ENCODE data around the gene MLST8. TPM values are rescaled to one million over a fixed set of nuclear protein-coding genes. Genes with fewer than 3 reads are reported as not detected.

The MLST8 gene
- polyA plus RNA-seq, 1 donor (not counting 4 experiments of a cell fraction or from before 2014, with no cell fraction given): 35.7 TPM

DNA sequence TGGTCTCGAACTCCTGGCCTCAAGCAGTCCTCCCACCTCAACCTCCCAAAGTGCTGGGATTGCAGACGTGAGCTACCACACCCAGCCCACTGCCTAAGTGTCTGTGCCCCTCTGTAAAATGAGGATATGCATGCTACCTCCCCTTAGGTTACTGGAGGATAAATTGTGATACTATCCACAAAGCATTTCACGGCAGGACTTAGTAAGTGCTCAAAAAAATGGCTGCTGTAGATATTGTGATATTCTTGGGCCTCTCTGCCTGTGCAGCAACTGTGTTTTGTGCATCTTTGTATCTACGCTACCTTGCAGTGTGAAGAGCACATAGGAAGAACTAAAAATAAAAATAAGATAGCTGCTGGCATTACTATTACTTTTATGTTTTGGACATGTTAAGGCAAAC lies 7.0 kb upstream of the MLST8 start:
- no peak overlapping the region for H3K9ac ChIP-seq (ENCODE audit: control insufficient read depth, extremely low read depth, insufficient read depth, low read length)
- H3K79me2 ChIP-seq (ENCODE audit: control insufficient read depth, insufficient read depth, low read length): no peaks in the 10 kb centered on the region
- DNase-seq (ENCODE audit: low read depth, low spot score): no peak
- H3K36me3 ChIP-seq (ENCODE audit: control insufficient read depth in 2 of 2, extremely low read depth in 1 of 2, insufficient read depth in 2 of 2, low read length in 2 of 2): no peaks in the 10 kb centered on the region
- no peak for FAIRE-seq
- no peak overlapping the region for H3K27ac ChIP-seq (ENCODE audit: control insufficient read depth, insufficient read depth, low read length)
- H3K9me3 ChIP-seq (ENCODE audit: control insufficient read depth, low read depth, low read length): no peaks in the 10 kb centered on the region
- no peak overlapping the region for H2AFZ ChIP-seq (ENCODE audit: control insufficient read depth, low read length)
- H3K4me2 ChIP-seq (ENCODE audit: control insufficient read depth, extremely low read depth, insufficient read depth, low read depth, low read length): no peak overlapping the region
- no peaks in the 10 kb centered on the region for H3K9me1 ChIP-seq (ENCODE audit: control insufficient read depth, extremely low read depth, insufficient read depth, low read length)
- dilution Hi-C loops (cut with MboI; ENCODE audit: extremely low pct_ligation_motif_present, low sequenced_read_pairs): no loop called here
- peaks cover 36% of the 10 kb centered on the region for H3K27me3 ChIP-seq (ENCODE audit: control insufficient read depth, extremely low read depth, insufficient read depth, low read length)
- peaks cover 16% of the 10 kb centered on the region for H3K4me1 ChIP-seq (ENCODE audit: control insufficient read depth, extremely low read depth, insufficient read depth, low read length)
- H3K4me3 ChIP-seq (ENCODE audit: control insufficient read depth in 2 of 3, extremely low read depth in 1 of 3, insufficient read depth in 2 of 3, low read depth in 1 of 3, low read length in 3 of 3): no peak overlapping the region
- TF ChIP-seq EZH2 (IDR thresholded peaks at IDR 0.05; ENCODE audit: low read length): no peak
- TF ChIP-seq, protein P1, sequence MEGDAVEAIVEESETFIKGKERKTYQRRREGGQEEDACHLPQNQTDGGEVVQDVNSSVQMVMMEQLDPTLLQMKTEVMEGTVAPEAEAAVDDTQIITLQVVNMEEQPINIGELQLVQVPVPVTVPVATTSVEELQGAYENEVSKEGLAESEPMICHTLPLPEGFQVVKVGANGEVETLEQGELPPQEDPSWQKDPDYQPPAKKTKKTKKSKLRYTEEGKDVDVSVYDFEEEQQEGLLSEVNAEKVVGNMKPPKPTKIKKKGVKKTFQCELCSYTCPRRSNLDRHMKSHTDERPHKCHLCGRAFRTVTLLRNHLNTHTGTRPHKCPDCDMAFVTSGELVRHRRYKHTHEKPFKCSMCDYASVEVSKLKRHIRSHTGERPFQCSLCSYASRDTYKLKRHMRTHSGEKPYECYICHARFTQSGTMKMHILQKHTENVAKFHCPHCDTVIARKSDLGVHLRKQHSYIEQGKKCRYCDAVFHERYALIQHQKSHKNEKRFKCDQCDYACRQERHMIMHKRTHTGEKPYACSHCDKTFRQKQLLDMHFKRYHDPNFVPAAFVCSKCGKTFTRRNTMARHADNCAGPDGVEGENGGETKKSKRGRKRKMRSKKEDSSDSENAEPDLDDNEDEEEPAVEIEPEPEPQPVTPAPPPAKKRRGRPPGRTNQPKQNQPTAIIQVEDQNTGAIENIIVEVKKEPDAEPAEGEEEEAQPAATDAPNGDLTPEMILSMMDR (optimal IDR thresholded peaks at IDR 0.05 in 1 of 3, IDR thresholded peaks at IDR 0.05 in 1 of 3, conservative IDR thresholded peaks at IDR 0.05 in 1 of 3; ENCODE audit: extremely low read depth in 1 of 3, insufficient read depth in 2 of 3, low read length in 3 of 3): no peak
- H4K20me1 ChIP-seq (ENCODE audit: control insufficient read depth, extremely low read depth, insufficient read depth, low read length): no peaks in the 10 kb centered on the region

DNA sequence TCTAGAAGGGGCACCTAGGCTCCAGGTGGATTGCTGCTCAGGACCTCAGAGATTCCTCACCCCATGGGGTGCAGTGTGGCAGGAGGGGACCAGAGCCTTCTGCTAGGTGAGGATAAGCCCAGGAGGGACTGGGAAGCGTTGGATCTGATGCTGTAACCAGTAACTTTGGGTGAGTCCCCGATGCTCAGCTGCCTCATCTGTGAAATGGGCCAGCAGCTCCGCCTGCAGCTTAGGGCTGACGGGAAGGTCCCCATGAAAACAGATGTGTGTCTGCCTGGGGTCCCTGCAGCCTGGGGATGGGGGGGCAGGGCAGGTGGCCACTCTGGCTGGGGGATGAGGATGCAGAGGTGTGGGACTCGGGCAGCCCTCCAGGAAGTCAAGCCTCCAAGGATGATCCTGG lies 6.2 kb upstream of the MLST8 start:
- H3K4me2 ChIP-seq (ENCODE audit: control insufficient read depth, extremely low read depth, insufficient read depth, low read depth, low read length): no peak overlapping the region
- H3K9me1 ChIP-seq (ENCODE audit: control insufficient read depth, extremely low read depth, insufficient read depth, low read length): no peaks in the 10 kb centered on the region
- DNase-seq (ENCODE audit: low read depth, low spot score) (no peak), FAIRE-seq (no peak)
- H4K20me1 ChIP-seq (ENCODE audit: control insufficient read depth, extremely low read depth, insufficient read depth, low read length): no peaks in the 10 kb centered on the region
- H3K9me3 ChIP-seq (ENCODE audit: control insufficient read depth, low read depth, low read length): no peaks in the 10 kb centered on the region
- H3K36me3 ChIP-seq (ENCODE audit: control insufficient read depth in 2 of 2, extremely low read depth in 1 of 2, insufficient read depth in 2 of 2, low read length in 2 of 2): no peaks in the 10 kb centered on the region
- no peak overlapping the region for H3K4me3 ChIP-seq (ENCODE audit: control insufficient read depth in 2 of 3, extremely low read depth in 1 of 3, insufficient read depth in 2 of 3, low read depth in 1 of 3, low read length in 3 of 3)
- peaks cover 16% of the 10 kb centered on the region for H3K4me1 ChIP-seq (ENCODE audit: control insufficient read depth, extremely low read depth, insufficient read depth, low read length)
- TF ChIP-seq, protein P1 (optimal IDR thresholded peaks at IDR 0.05 in 1 of 3, IDR thresholded peaks at IDR 0.05 in 1 of 3, conservative IDR thresholded peaks at IDR 0.05 in 1 of 3; ENCODE audit: extremely low read depth in 1 of 3, insufficient read depth in 2 of 3, low read length in 3 of 3): no peak
- TF ChIP-seq EZH2 (IDR thresholded peaks at IDR 0.05; ENCODE audit: low read length): no peak
- no peak overlapping the region for H3K27ac ChIP-seq (ENCODE audit: control insufficient read depth, insufficient read depth, low read length)
- dilution Hi-C loops (cut with MboI; ENCODE audit: extremely low pct_ligation_motif_present, low sequenced_read_pairs): no loop called here
- H3K9ac ChIP-seq (ENCODE audit: control insufficient read depth, extremely low read depth, insufficient read depth, low read length): no peak overlapping the region
- no peak overlapping the region for H2AFZ ChIP-seq (ENCODE audit: control insufficient read depth, low read length)
- no peaks in the 10 kb centered on the region for H3K79me2 ChIP-seq (ENCODE audit: control insufficient read depth, insufficient read depth, low read length)
- H3K27me3 ChIP-seq (ENCODE audit: control insufficient read depth, extremely low read depth, insufficient read depth, low read length): peaks cover 28% of the 10 kb centered on the region

Data from keratinocyte (primary cell).